Vagina (tissue), 2 donors: ENCODE data around the gene CRTC3.

Source experiments
- POLR2A ChIP-seq, 2 donors: fragments of 450-650 bp; IDR thresholded peaks; one replicate each; pipeline ENCODE4 v1.6.1; 2017; ENCODE audit warnings: antibody characterized with exemption in 2 of 2, mild to moderate bottlenecking in 2 of 2, moderate library complexity in 2 of 2
- POLR2AphosphoS5 ChIP-seq, 2 donors: sonication (generic); formaldehyde crosslinking; IDR thresholded peaks; one replicate each; pipeline ENCODE4 v1.9.0; 2017; ENCODE audit warnings: antibody characterized with exemption in 2 of 2, mild to moderate bottlenecking in 2 of 2, low read depth in 1 of 2; ENCODE audit not compliant: insufficient read depth in 1 of 2

GRCh38 chr15:90650117-90650955 is 120.6 kb downstream of the CRTC3 start:
- TF ChIP-seq POLR2A (IDR thresholded peaks at IDR 0.05) = no peak
- no peak for TF ChIP-seq POLR2AphosphoS5 (IDR thresholded peaks at IDR 0.05; ENCODE audit: insufficient read depth in 1 of 2, low read depth in 1 of 2)
